Loucy (cell line): ENCODE measurements around the gene ATP10D.
"Not testable (repeated sequence)": the region's sequence is repeated elsewhere in the genome, so short reads cannot be mapped to it uniquely, and the experiment has no call there.

ENCODE experiments used
- H2AFZ ChIP-seq: fragments of 200-600 bp; sonication (generic); 2 replicates; pipeline ENCODE4 v1.6.0; 2016; ENCODE audit warnings: antibody characterized with exemption, mild to moderate bottlenecking, low read length, moderate library complexity
- H3F3A ChIP-seq: fragments of 200-600 bp; 2 replicates; pipeline ENCODE4 v1.6.0; 2016; ENCODE audit warnings: antibody characterized with exemption, low read depth, mild to moderate bottlenecking
- H3K27me3 ChIP-seq: fragments of 200-600 bp; sonication (generic); 2 replicates; pipeline ENCODE4 v1.6.1; 2014; ENCODE audit warnings: low read length, mild to moderate bottlenecking; ENCODE audit not compliant: insufficient read depth, poor library complexity, severe bottlenecking
- H3K36me3 ChIP-seq: fragments of 200-600 bp; sonication (generic); 2 replicates; pipeline ENCODE4 v1.6.1; 2016; ENCODE audit warnings: low read length; ENCODE audit not compliant: insufficient read depth
- H3K4me1 ChIP-seq: fragments of 200-600 bp; sonication (generic); 2 replicates; pipeline ENCODE4 v1.5.1; 2014; ENCODE audit warnings: low read length, mild to moderate bottlenecking; ENCODE audit not compliant: insufficient read depth, poor library complexity, severe bottlenecking
- H3K4me2 ChIP-seq: fragments of 200-600 bp; sonication (generic); 2 replicates; pipeline ENCODE4 v1.6.0; 2014; ENCODE audit warnings: antibody characterized with exemption, low read length, low read depth, mild to moderate bottlenecking; ENCODE audit not compliant: poor library complexity, severe bottlenecking
- H3K4me3 ChIP-seq: fragments of 200-600 bp; sonication (generic); 2 replicates; pipeline ENCODE4 v1.5.1; 2014; ENCODE audit warnings: low read length, mild to moderate bottlenecking, mixed read lengths; ENCODE audit not compliant: poor library complexity, severe bottlenecking
- H3K79me2 ChIP-seq: fragments of 200-600 bp; sonication (generic); 2 replicates; pipeline ENCODE4 v1.6.1; 2014; ENCODE audit warnings: low read length; ENCODE audit not compliant: insufficient read depth
- H3K9ac ChIP-seq: fragments of 200-600 bp; sonication (generic); 2 replicates; pipeline ENCODE4 v1.6.0; 2014; ENCODE audit warnings: mild to moderate bottlenecking, low read depth, low read length, moderate library complexity; ENCODE audit not compliant: poor library complexity, severe bottlenecking
- H3K9me2 ChIP-seq: fragments of 200-600 bp; sonication (generic); replicated peaks from 2 replicates; pipeline ENCODE4 v1.6.1; 2016; ENCODE audit warnings: low read depth, low read length, mixed read lengths
- H3K9me3 ChIP-seq: fragments of 200-600 bp; sonication (generic); 2 replicates; pipeline ENCODE4 v1.6.1; 2014; ENCODE audit warnings: mild to moderate bottlenecking, antibody characterized with exemption, low read length, low read depth; ENCODE audit not compliant: insufficient read depth
- H4K20me1 ChIP-seq: fragments of 200-600 bp; sonication (generic); 2 replicates; pipeline ENCODE4 v1.6.0; 2014; ENCODE audit warnings: antibody characterized with exemption, low read length, mild to moderate bottlenecking; ENCODE audit not compliant: insufficient read depth, poor library complexity, severe bottlenecking
- CTCF ChIP-seq: fragments of 200-600 bp; sonication (generic); conservative IDR thresholded peaks from 2 replicates; pipeline ENCODE4 v1.5.1; 2014; ENCODE audit warnings: mild to moderate bottlenecking, antibody characterized with exemption, low read length
- EZH2phosphoT487 ChIP-seq: fragments of 200-600 bp; IDR thresholded peaks from 2 replicates; pipeline ENCODE4 v1.6.1; 2018; ENCODE audit warnings: antibody characterized with exemption, mild to moderate bottlenecking, moderate library complexity, borderline replicate concordance

ATP10D gene

GRCh38 chr4:47484168-47484567 is 907 bp upstream of the ATP10D start:
- Histone ChIP-seq H2AFZ (peak overlapping the region; percentile 98), H3K36me3 (no peaks in the 10 kb centered on the region), H3K9me3 (no peaks in the 10 kb centered on the region), H3K4me2 (no peak overlapping the region), H3K9me2 (no peaks in the 10 kb centered on the region), H3K4me1 (peaks cover 22% of the 10 kb centered on the region), H3F3A (0 out of 2 replicates have a peak, but pooled peaks cover 2% of the 10 kb centered on the region), H3K4me3 (no peak overlapping the region), H4K20me1 (no peaks in the 10 kb centered on the region), H3K79me2 (peaks cover 5% of the 10 kb centered on the region; the same call in 1 of the 2 replicates), H3K27me3 (no peaks in the 10 kb centered on the region), H3K9ac (no peak overlapping the region)
- TF ChIP-seq CTCF (no peak), EZH2phosphoT487 (no peak)

- Histone ChIP-seq H3K9ac (peak overlapping the region; percentile 80), H3K4me1 (peaks cover 22% of the 10 kb centered on the region), H3K9me3 (no peaks in the 10 kb centered on the region), H4K20me1 (no peaks in the 10 kb centered on the region), H3K4me2 (peak overlapping the region; percentile 85), H3K4me3 (peak overlapping the region; percentile 91), H3K27me3 (no peaks in the 10 kb centered on the region), H3K79me2 (peaks cover 5% of the 10 kb centered on the region; the same call in 1 of the 2 replicates), H3F3A (0 out of 2 replicates have a peak, but pooled peaks cover 2% of the 10 kb centered on the region), H3K36me3 (no peaks in the 10 kb centered on the region), H2AFZ (peak overlapping the region; percentile 98), H3K9me2 (no peaks in the 10 kb centered on the region)
- TF ChIP-seq CTCF (no peak), EZH2phosphoT487 (no peak)
Measured at GRCh38 chr4:47485768-47486167, 693 bp downstream of the ATP10D start.

GRCh38 chr4:47486231-47486673 is 1.2 kb downstream of the ATP10D start:
- peak overlapping the region; percentile 85 for H3K4me2 ChIP-seq
- no peaks in the 10 kb centered on the region for H3K9me2 ChIP-seq
- H3K4me3 ChIP-seq = peak overlapping the region; percentile 91
- H3K27me3 ChIP-seq = no peaks in the 10 kb centered on the region
- peaks cover 5% of the 10 kb centered on the region; the same call in 1 of the 2 replicates for H3K79me2 ChIP-seq
- 0 out of 2 replicates have a peak, but pooled peaks cover 2% of the 10 kb centered on the region for H3F3A ChIP-seq
- no peak for TF ChIP-seq CTCF
- TF ChIP-seq EZH2phosphoT487 = no peak
- peak overlapping the region; percentile 80 for H3K9ac ChIP-seq
- no peaks in the 10 kb centered on the region for H3K36me3 ChIP-seq
- H2AFZ ChIP-seq = peak overlapping the region; percentile 98
- H4K20me1 ChIP-seq = no peaks in the 10 kb centered on the region
- peaks cover 22% of the 10 kb centered on the region for H3K4me1 ChIP-seq
- no peaks in the 10 kb centered on the region for H3K9me3 ChIP-seq

GRCh38 chr4:47486727-47487126 is 1.7 kb downstream of the ATP10D start:
- not testable (repeated sequence) for H3K9me3 ChIP-seq, H3K9me2 ChIP-seq, H2AFZ ChIP-seq, H3K27me3 ChIP-seq, H3K9ac ChIP-seq, H3K4me3 ChIP-seq, H3F3A ChIP-seq, H3K36me3 ChIP-seq, H4K20me1 ChIP-seq, H3K79me2 ChIP-seq
- Histone ChIP-seq H3K4me1 (peaks cover 22% of the 10 kb centered on the region), H3K4me2 (peak overlapping the region; percentile 85)
